ENCODE measurements around the gene NSF. TPM values are rescaled to one million over a fixed set of nuclear protein-coding genes. Genes with fewer than 3 reads are reported as not detected.
"Not testable (repeated sequence)": the region's sequence is repeated elsewhere in the genome, so short reads cannot be mapped to it uniquely, and the experiment has no call there.

NSF gene
- total and polyA plus RNA-seq, 2 donors (not counting 3 experiments of a cell fraction or from before 2014, with no cell fraction given): 18.5 to 43.7 TPM

GRCh38 chr17:46649246-46649645 lies 58.8 kb downstream of the NSF start:
- H4K20me1 ChIP-seq (replicated peaks; ENCODE audit: control insufficient read depth, extremely low read depth, insufficient read depth, low read length); H3K9me3 ChIP-seq (replicated peaks; ENCODE audit: control insufficient read depth, insufficient read depth, low read length); H3K27me3 ChIP-seq (ENCODE audit: control insufficient read depth in 2 of 2, insufficient read depth in 2 of 2, low read length in 2 of 2); BruUV-seq (replicated peaks); H3K9me1 ChIP-seq (replicated peaks; ENCODE audit: control insufficient read depth, extremely low read depth, insufficient read depth, low read length); DNase-seq (ENCODE audit: low read depth, low spot score); H3K4me2 ChIP-seq (ENCODE audit: insufficient read depth, low read length); POLR2A ChIA-PET; H3K4me1 ChIP-seq (ENCODE audit: control insufficient read depth, extremely low read depth, insufficient read depth, low read length); CTCF ChIA-PET; H3K36me3 ChIP-seq (ENCODE audit: control insufficient read depth in 2 of 2, extremely low read depth in 1 of 2, insufficient read depth in 2 of 2, low read length in 2 of 2); H3K27ac ChIP-seq (ENCODE audit: insufficient read depth, low read depth, low read length); dilution Hi-C loops (cut with MboI; ENCODE audit: extremely low pct_ligation_motif_present, low sequenced_read_pairs); FAIRE-seq; intact Hi-C loops (cut with micrococcal nuclease); H3K79me2 ChIP-seq (ENCODE audit: control insufficient read depth, insufficient read depth, low read length); H3K9ac ChIP-seq (replicated peaks; ENCODE audit: extremely low read depth, insufficient read depth, low read length); H2AFZ ChIP-seq (ENCODE audit: low read depth, low read length); H3K4me3 ChIP-seq (replicated peaks in 1 of 3; ENCODE audit: insufficient read depth in 1 of 3, low read depth in 1 of 3, low read length in 3 of 3): not testable (repeated sequence)

- H3K79me2 ChIP-seq (ENCODE audit: control insufficient read depth, insufficient read depth, low read length); DNase-seq (ENCODE audit: low read depth, low spot score); H3K36me3 ChIP-seq (ENCODE audit: control insufficient read depth in 2 of 2, extremely low read depth in 1 of 2, insufficient read depth in 2 of 2, low read length in 2 of 2); H3K4me2 ChIP-seq (ENCODE audit: insufficient read depth, low read length); H3K9ac ChIP-seq (replicated peaks; ENCODE audit: extremely low read depth, insufficient read depth, low read length); H3K27ac ChIP-seq (ENCODE audit: insufficient read depth, low read depth, low read length); H3K9me3 ChIP-seq (replicated peaks; ENCODE audit: control insufficient read depth, insufficient read depth, low read length); dilution Hi-C loops (cut with MboI; ENCODE audit: extremely low pct_ligation_motif_present, low sequenced_read_pairs); H3K4me1 ChIP-seq (ENCODE audit: control insufficient read depth, extremely low read depth, insufficient read depth, low read length); H4K20me1 ChIP-seq (replicated peaks; ENCODE audit: control insufficient read depth, extremely low read depth, insufficient read depth, low read length); POLR2A ChIA-PET; BruUV-seq (replicated peaks); H2AFZ ChIP-seq (ENCODE audit: low read depth, low read length); H3K9me1 ChIP-seq (replicated peaks; ENCODE audit: control insufficient read depth, extremely low read depth, insufficient read depth, low read length); intact Hi-C loops (cut with micrococcal nuclease); FAIRE-seq; H3K27me3 ChIP-seq (ENCODE audit: control insufficient read depth in 2 of 2, insufficient read depth in 2 of 2, low read length in 2 of 2); CTCF ChIA-PET; H3K4me3 ChIP-seq (replicated peaks in 1 of 3; ENCODE audit: insufficient read depth in 1 of 3, low read depth in 1 of 3, low read length in 3 of 3): not testable (repeated sequence)
Observed at GRCh38 chr17:46652024-46652643, 61.7 kb downstream of the NSF start.

GRCh38 chr17:46658235-46658634 lies 67.8 kb downstream of the NSF start:
- H3K79me2 ChIP-seq (ENCODE audit: control insufficient read depth, insufficient read depth, low read length); FAIRE-seq; H3K9me3 ChIP-seq (replicated peaks; ENCODE audit: control insufficient read depth, insufficient read depth, low read length); H3K27me3 ChIP-seq (ENCODE audit: control insufficient read depth in 2 of 2, insufficient read depth in 2 of 2, low read length in 2 of 2); H2AFZ ChIP-seq (ENCODE audit: low read depth, low read length); H3K9ac ChIP-seq (replicated peaks; ENCODE audit: extremely low read depth, insufficient read depth, low read length); CTCF ChIA-PET; H3K9me1 ChIP-seq (replicated peaks; ENCODE audit: control insufficient read depth, extremely low read depth, insufficient read depth, low read length); H4K20me1 ChIP-seq (replicated peaks; ENCODE audit: control insufficient read depth, extremely low read depth, insufficient read depth, low read length); dilution Hi-C loops (cut with MboI; ENCODE audit: extremely low pct_ligation_motif_present, low sequenced_read_pairs); intact Hi-C loops (cut with micrococcal nuclease); POLR2A ChIA-PET; DNase-seq (ENCODE audit: low read depth, low spot score); H3K36me3 ChIP-seq (ENCODE audit: control insufficient read depth in 2 of 2, extremely low read depth in 1 of 2, insufficient read depth in 2 of 2, low read length in 2 of 2); H3K4me2 ChIP-seq (ENCODE audit: insufficient read depth, low read length); H3K4me3 ChIP-seq (replicated peaks in 1 of 3; ENCODE audit: insufficient read depth in 1 of 3, low read depth in 1 of 3, low read length in 3 of 3); BruUV-seq (replicated peaks); H3K27ac ChIP-seq (ENCODE audit: insufficient read depth, low read depth, low read length); H3K4me1 ChIP-seq (ENCODE audit: control insufficient read depth, extremely low read depth, insufficient read depth, low read length): not testable (repeated sequence)

- FAIRE-seq; dilution Hi-C loops (cut with MboI; ENCODE audit: extremely low pct_ligation_motif_present, low sequenced_read_pairs): not testable (repeated sequence)
Observed at GRCh38 chr17:46659702-46660101, 69.2 kb downstream of the NSF start.

More at GRCh38 chr17:46659702-46660101, 69.2 kb downstream of the NSF start:
- H3K9me1 ChIP-seq (replicated peaks; ENCODE audit: control insufficient read depth, extremely low read depth, insufficient read depth, low read length); H3K36me3 ChIP-seq (ENCODE audit: control insufficient read depth in 2 of 2, extremely low read depth in 1 of 2, insufficient read depth in 2 of 2, low read length in 2 of 2); H3K4me2 ChIP-seq (ENCODE audit: insufficient read depth, low read length); H3K4me3 ChIP-seq (replicated peaks in 1 of 3; ENCODE audit: insufficient read depth in 1 of 3, low read depth in 1 of 3, low read length in 3 of 3); POLR2A ChIA-PET; H4K20me1 ChIP-seq (replicated peaks; ENCODE audit: control insufficient read depth, extremely low read depth, insufficient read depth, low read length); DNase-seq (ENCODE audit: low read depth, low spot score); intact Hi-C loops (cut with micrococcal nuclease); H3K9ac ChIP-seq (replicated peaks; ENCODE audit: extremely low read depth, insufficient read depth, low read length); H3K79me2 ChIP-seq (ENCODE audit: control insufficient read depth, insufficient read depth, low read length); H3K4me1 ChIP-seq (ENCODE audit: control insufficient read depth, extremely low read depth, insufficient read depth, low read length); H3K27me3 ChIP-seq (ENCODE audit: control insufficient read depth in 2 of 2, insufficient read depth in 2 of 2, low read length in 2 of 2); CTCF ChIA-PET; H2AFZ ChIP-seq (ENCODE audit: low read depth, low read length); H3K27ac ChIP-seq (ENCODE audit: insufficient read depth, low read depth, low read length); BruUV-seq (replicated peaks); H3K9me3 ChIP-seq (replicated peaks; ENCODE audit: control insufficient read depth, insufficient read depth, low read length): not testable (repeated sequence)
